K562 (cell line): ENCODE results near the gene KPTN.

ENCODE experiments used
- JUND ChIP-seq, 2 experiments: IDR thresholded peaks; 2 replicates in 1 of 2; 3 replicates in 1 of 2; pipeline ENCODE4 v1.6.1; 2011; ENCODE audit warnings: borderline replicate concordance in 2 of 2, low read depth in 2 of 2, low read length in 2 of 2, improper control_type of control experiment in 1 of 2, missing biosample characterization in 1 of 2, missing genetic modification characterization in 1 of 2, missing genetic modification reagents in 1 of 2
- PRPF4 ChIP-seq: fragments of 200-400 bp; formaldehyde crosslinking; IDR thresholded peaks from one replicate; pipeline ENCODE4 v1.6.1; 2017; ENCODE audit warnings: low read length, low read depth, mild to moderate bottlenecking; ENCODE audit not compliant: insufficient read depth, poor library complexity, severe bottlenecking
- SMARCA5 ChIP-seq: fragments of 450-650 bp; IDR thresholded peaks from 2 replicates; pipeline ENCODE4 v1.6.1; 2016

GRCh38 chr19:47480658-47481057 lies 3.4 kb downstream of the KPTN start:
- TF ChIP-seq JUND (IDR thresholded peaks at IDR 0.05; ENCODE audit: borderline replicate concordance, low read depth, low read length) (no peak), JUND (tag; IDR thresholded peaks at IDR 0.05; ENCODE audit: borderline replicate concordance, low read depth, low read length) (no peak), PRPF4 (no peak), SMARCA5 (no peak)
